Left ventricle myocardium inferior (tissue), 1 donor: ENCODE data around the gene NOL4L. TPM values are rescaled to one million over a fixed set of nuclear protein-coding genes. Genes with fewer than 3 reads are reported as not detected.
"Not testable (repeated sequence)": the region's sequence is repeated elsewhere in the genome, so short reads cannot be mapped to it uniquely, and the experiment has no call there.

ENCODE experiments used
- DNase-seq: peaks from one replicate; pipeline ENCODE4 v3.0.0-alpha.2; 2020
- H3K27ac ChIP-seq: fragments of 200-600 bp; replicated peaks from 2 replicates; pipeline ENCODE4 v1.8.0; 2021
- H3K27me3 ChIP-seq: fragments of 200-600 bp; 2 replicates; pipeline ENCODE4 v1.8.0; 2021; ENCODE audit warnings: low read depth
- H3K36me3 ChIP-seq: fragments of 200-600 bp; 2 replicates; pipeline ENCODE4 v1.8.0; 2021
- H3K4me1 ChIP-seq: fragments of 200-600 bp; 2 replicates; pipeline ENCODE4 v1.8.0; 2021
- H3K4me3 ChIP-seq: fragments of 200-600 bp; 2 replicates; pipeline ENCODE4 v1.8.0; 2021; ENCODE audit warnings: mild to moderate bottlenecking, moderate library complexity
- H3K9me3 ChIP-seq: fragments of 200-600 bp; replicated peaks from 2 replicates; pipeline ENCODE4 v1.8.0; 2021
- CTCF ChIP-seq: fragments of 200-600 bp; IDR thresholded peaks from 2 replicates; pipeline ENCODE4 v1.8.0; 2021; ENCODE audit warnings: antibody characterized with exemption, mild to moderate bottlenecking, borderline replicate concordance
- intact Hi-C: fragments of 100-400 bp; cut with micrococcal nuclease; formaldehyde crosslinking; loops from one replicate; pipeline ENCODE4 v1.11.0; 2022
- total RNA-seq: library from RNA; stranded (reverse); fragmentation: NEBNext Ultra II Directional; extraction: Animal tissue kit (Norgen Biotek cat#: 25700); gene quantifications from one replicate; pipeline ENCODE4 v1.2.1, GENCODE V29; 2021
- donor health status: DM: no; HTN: yes; CAD: no; lungs with severe emphysema.

Gene NOL4L
- total RNA-seq, 1 donor from 2014 or later: 5.6 TPM

DNA sequence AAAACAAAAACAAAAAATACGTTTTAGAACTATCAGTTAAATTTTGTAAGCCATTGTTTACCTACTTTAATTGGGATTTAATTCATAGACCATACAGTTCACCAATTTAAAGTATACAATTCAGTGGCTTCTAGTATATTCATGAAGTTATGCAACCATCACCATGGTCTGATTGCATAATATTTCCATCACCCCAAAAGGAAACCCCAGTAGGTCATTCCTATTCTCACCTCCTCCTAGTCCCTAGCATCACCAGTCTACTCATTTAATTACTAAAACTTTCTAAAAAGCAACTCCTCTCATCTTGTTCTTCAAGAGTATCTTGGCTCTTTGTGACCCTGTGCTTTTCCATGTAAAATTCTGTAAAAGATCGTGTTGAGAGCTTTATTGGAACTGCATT lies 166.8 kb downstream of the NOL4L start:
- no peak for TF ChIP-seq CTCF
- H3K9me3 ChIP-seq: no peaks in the 10 kb centered on the region
- no peaks in the 10 kb centered on the region for H3K36me3 ChIP-seq
- H3K4me1 ChIP-seq: peaks cover 20% of the 10 kb centered on the region
- H3K27me3 ChIP-seq: no peaks in the 10 kb centered on the region
- H3K4me3 ChIP-seq: no peak overlapping the region
- no peak overlapping the region for H3K27ac ChIP-seq
- no peak for DNase-seq
- intact Hi-C loops: no loop called here

DNA sequence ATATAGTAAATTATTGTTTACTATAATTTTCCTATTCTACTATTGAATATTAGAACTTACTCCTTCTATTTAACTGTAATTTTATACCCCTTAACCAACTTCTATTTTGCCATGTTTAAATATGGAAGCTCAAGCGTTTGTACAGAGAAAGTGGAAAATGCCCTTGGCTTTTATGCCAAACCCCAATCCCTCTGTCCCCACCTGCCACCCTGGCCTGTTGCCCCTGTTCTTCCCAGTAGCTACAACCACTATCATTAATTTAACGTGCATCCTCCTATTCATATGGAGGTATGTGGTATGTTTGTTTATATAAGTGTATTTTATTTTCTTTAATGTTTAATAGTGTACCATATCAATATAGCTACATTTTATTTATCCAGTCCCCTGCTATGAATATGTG lies 168.9 kb downstream of the NOL4L start:
- H3K9me3 ChIP-seq: no peaks in the 10 kb centered on the region
- no peak overlapping the region for H3K4me3 ChIP-seq
- TF ChIP-seq CTCF: no peak
- intact Hi-C loops: no loop called here
- H3K36me3 ChIP-seq: no peaks in the 10 kb centered on the region
- H3K4me1 ChIP-seq: peaks cover 22% of the 10 kb centered on the region
- H3K27ac ChIP-seq: no peak overlapping the region
- DNase-seq: no peak
- no peaks in the 10 kb centered on the region for H3K27me3 ChIP-seq

DNA sequence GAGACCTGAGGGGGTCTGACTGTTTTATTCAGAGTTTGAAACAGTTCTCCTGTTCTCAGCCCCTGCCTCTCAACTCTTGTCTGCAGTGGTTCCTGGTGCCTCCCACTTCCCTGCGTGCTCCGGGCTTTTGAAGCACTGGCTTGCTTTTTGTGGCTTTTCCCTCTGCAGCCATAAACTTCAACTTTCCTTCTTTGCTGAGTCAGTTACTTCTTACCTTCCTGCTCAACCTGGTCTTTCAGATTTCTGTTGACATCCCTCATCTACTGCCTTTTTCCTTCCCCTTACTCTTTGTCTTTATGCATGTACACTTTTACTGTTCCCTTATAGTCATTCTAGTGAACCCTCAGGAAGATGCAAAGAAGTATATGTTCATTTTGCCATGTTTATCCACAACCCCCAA lies 169.6 kb downstream of the NOL4L start:
- DNase-seq: no peak
- no peaks in the 10 kb centered on the region for H3K9me3 ChIP-seq
- no peak overlapping the region for H3K4me3 ChIP-seq
- no peaks in the 10 kb centered on the region for H3K27me3 ChIP-seq
- H3K4me1 ChIP-seq: peaks cover 22% of the 10 kb centered on the region
- TF ChIP-seq CTCF: no peak
- H3K27ac ChIP-seq: no peak overlapping the region
- intact Hi-C loops: no loop called here
- no peaks in the 10 kb centered on the region for H3K36me3 ChIP-seq

DNA sequence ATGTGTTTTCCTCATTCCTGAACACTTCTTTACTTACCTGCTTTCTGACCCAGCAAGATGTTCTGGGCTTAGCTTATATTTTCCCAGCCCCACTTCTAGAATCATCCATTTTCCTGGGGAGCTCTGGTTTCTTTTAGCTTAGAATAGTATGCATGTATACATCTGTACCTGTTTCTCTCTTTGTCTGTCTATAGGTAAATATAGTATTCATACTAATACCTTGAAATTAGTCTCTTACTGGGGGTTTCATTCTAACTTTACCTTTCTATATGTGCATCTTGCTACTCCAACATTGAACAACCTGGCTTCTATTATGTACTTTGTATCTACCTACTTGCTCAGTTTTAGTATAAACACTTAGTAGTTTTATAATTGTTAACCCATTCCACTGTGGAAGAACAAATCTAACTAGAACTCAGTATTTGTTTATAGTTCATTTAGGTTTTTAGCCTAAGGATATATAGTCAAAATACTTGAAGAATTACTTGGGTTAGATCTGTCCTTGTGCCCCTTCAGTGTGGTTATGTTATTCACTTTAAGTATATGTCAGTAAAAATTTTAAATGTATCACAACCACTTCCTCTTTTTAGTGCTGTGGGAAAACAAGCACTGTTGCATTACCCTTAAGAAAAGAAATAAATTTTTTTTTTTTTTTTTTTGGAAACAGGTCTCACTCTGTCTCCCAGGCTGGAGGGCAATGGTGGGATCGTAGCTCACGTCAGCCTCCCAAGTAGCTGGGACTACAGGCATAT lies 173.0 kb downstream of the NOL4L start:
- peaks cover 29% of the 10 kb centered on the region for H3K4me1 ChIP-seq
- no peak overlapping the region for H3K4me3 ChIP-seq
- H3K9me3 ChIP-seq: no peaks in the 10 kb centered on the region
- H3K27me3 ChIP-seq: no peaks in the 10 kb centered on the region
- no peak overlapping the region for H3K27ac ChIP-seq
- peaks cover 3% of the 10 kb centered on the region for H3K36me3 ChIP-seq
- DNase-seq: no peak
- TF ChIP-seq CTCF: no peak
- intact Hi-C loops: no loop called here

- H3K27ac ChIP-seq, H3K36me3 ChIP-seq, H3K4me3 ChIP-seq, H3K9me3 ChIP-seq, DNase-seq, H3K4me1 ChIP-seq, H3K27me3 ChIP-seq, intact Hi-C loops: not testable (repeated sequence)
These were observed 177.9 kb downstream of the NOL4L start for GRCh38 chr20:32407131-32407750.

- Histone ChIP-seq H3K36me3 (peaks cover 3% of the 10 kb centered on the region), H3K27ac (no peak overlapping the region), H3K4me1 (peaks cover 6% of the 10 kb centered on the region), H3K9me3 (no peaks in the 10 kb centered on the region), H3K4me3 (no peak overlapping the region), H3K27me3 (no peaks in the 10 kb centered on the region)
- no peak for DNase-seq
- TF ChIP-seq CTCF: no peak
- intact Hi-C loops: no loop called here
These were observed 178.4 kb downstream of the NOL4L start for GRCh38 chr20:32406701-32407100.
